ENCODE data around the gene PAPPA2.

GRCh38 chr1:176456795-176457194 lies 6.2 kb upstream of the PAPPA2 start:
- TF ChIP-seq, protein P1, sequence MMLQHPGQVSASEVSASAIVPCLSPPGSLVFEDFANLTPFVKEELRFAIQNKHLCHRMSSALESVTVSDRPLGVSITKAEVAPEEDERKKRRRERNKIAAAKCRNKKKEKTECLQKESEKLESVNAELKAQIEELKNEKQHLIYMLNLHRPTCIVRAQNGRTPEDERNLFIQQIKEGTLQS (IDR thresholded peaks at IDR 0.05): no peak
- TF ChIP-seq, protein P1 (CRISPR knock-in tag; conservative IDR thresholded peaks at IDR 0.05): no peak
- no peak for TF ChIP-seq POLR2A (conservative IDR thresholded peaks at IDR 0.05)
- no peak for TF ChIP-seq CAMTA2 (CRISPR knock-in tag; conservative IDR thresholded peaks at IDR 0.05)
